ENCODE data around the gene ENOSF1.
"Not testable (repeated sequence)": the region's sequence is repeated elsewhere in the genome, so short reads cannot be mapped to it uniquely, and the experiment has no call there.

The ENOSF1 gene

GRCh38 chr18:708096-708495 lies 4.3 kb downstream of the ENOSF1 start:
- DNase-seq (ENCODE audit: low read depth in 2 of 2): no peak

GRCh38 chr18:706405-706804 lies 6.0 kb downstream of the ENOSF1 start:
- no peak for DNase-seq (ENCODE audit: low read depth in 2 of 2)

- DNase-seq (ENCODE audit: low read depth in 2 of 2): no peak
Observed at GRCh38 chr18:703213-703967, 9.0 kb downstream of the ENOSF1 start.

- no peak for DNase-seq (ENCODE audit: low read depth in 2 of 2)
Observed at GRCh38 chr18:697800-698199, 14.6 kb downstream of the ENOSF1 start.

GRCh38 chr18:697012-697411 lies 15.4 kb downstream of the ENOSF1 start:
- no peak for DNase-seq (ENCODE audit: low read depth in 2 of 2)

- no peak for DNase-seq (ENCODE audit: low read depth in 2 of 2)
Observed at GRCh38 chr18:693466-694187, 18.8 kb downstream of the ENOSF1 start.

GRCh38 chr18:692824-693223 lies 19.6 kb downstream of the ENOSF1 start:
- no peak for DNase-seq (ENCODE audit: low read depth in 2 of 2)

GRCh38 chr18:688323-688722 lies 24.1 kb downstream of the ENOSF1 start:
- no peak for DNase-seq (ENCODE audit: low read depth in 2 of 2)

- DNase-seq (ENCODE audit: low read depth in 2 of 2): no peak
Observed at GRCh38 chr18:686339-687111, 25.9 kb downstream of the ENOSF1 start.

GRCh38 chr18:685438-685837 lies 27.0 kb downstream of the ENOSF1 start:
- no peak for DNase-seq (ENCODE audit: low read depth in 2 of 2)

- no peak for DNase-seq (ENCODE audit: low read depth in 2 of 2)
Observed at GRCh38 chr18:683531-683930, 28.9 kb downstream of the ENOSF1 start.

- DNase-seq (ENCODE audit: low read depth in 2 of 2): no peak
Observed at GRCh38 chr18:682833-683232, 29.6 kb downstream of the ENOSF1 start.

- DNase-seq (ENCODE audit: low read depth in 2 of 2): not testable (repeated sequence)
Observed at GRCh38 chr18:682416-682815, 30.0 kb downstream of the ENOSF1 start.

GRCh38 chr18:681985-682384 lies 30.4 kb downstream of the ENOSF1 start:
- DNase-seq (ENCODE audit: low read depth in 2 of 2): no peak

GRCh38 chr18:680392-680791 lies 32.0 kb downstream of the ENOSF1 start:
- DNase-seq (ENCODE audit: low read depth in 2 of 2): no peak

GRCh38 chr18:679516-679915 lies 32.9 kb downstream of the ENOSF1 start:
- DNase-seq (ENCODE audit: low read depth in 2 of 2): no peak

- DNase-seq (ENCODE audit: low read depth in 2 of 2): no peak
Observed at GRCh38 chr18:678482-679182, 33.8 kb downstream of the ENOSF1 start.

- no peak for DNase-seq (ENCODE audit: low read depth in 2 of 2)
Observed at GRCh38 chr18:677951-678381, 34.5 kb downstream of the ENOSF1 start.

- no peak for DNase-seq (ENCODE audit: low read depth in 2 of 2)
Observed at GRCh38 chr18:677145-677544, 35.3 kb downstream of the ENOSF1 start.

- no peak for DNase-seq (ENCODE audit: low read depth in 2 of 2)
Observed at GRCh38 chr18:676736-677135, 35.7 kb downstream of the ENOSF1 start.

- DNase-seq (ENCODE audit: low read depth in 2 of 2): no peak
Observed at GRCh38 chr18:676069-676468, 36.4 kb downstream of the ENOSF1 start.

- no peak for DNase-seq (ENCODE audit: low read depth in 2 of 2)
Observed at GRCh38 chr18:675307-675706, 37.1 kb downstream of the ENOSF1 start.
